ENCODE data around the gene MIAT. TPM values are rescaled to one million over a fixed set of nuclear protein-coding genes. Genes with fewer than 3 reads are reported as not detected.

MIAT gene
- total RNA-seq, 3 donors from 2014 or later (not counting 1 experiment from before 2014, with no cell fraction given) = 75.3 to 105 (median 76.3) TPM

GRCh38 chr22:26614322-26614721 is 43.1 kb upstream of the MIAT start:
- Histone ChIP-seq H3K27ac (ENCODE audit: low read length) (no peak overlapping the region), H3K4me3 (ENCODE audit: low read length) (no peak overlapping the region), H3K36me3 (ENCODE audit: control insufficient read depth, insufficient read depth, low read length) (no peaks in the 10 kb centered on the region), H3K27me3 (ENCODE audit: control insufficient read depth, insufficient read depth, low read length) (no peaks in the 10 kb centered on the region), H3K4me1 (ENCODE audit: control insufficient read depth, insufficient read depth, low read length) (peaks cover 52% of the 10 kb centered on the region), H3K9me3 (ENCODE audit: control insufficient read depth, insufficient read depth, low read length) (no peaks in the 10 kb centered on the region)
- 94% methylated on average over 14 of the region's 14 CpGs for WGBS (ENCODE audit: insufficient coverage)
- Mint-ChIP-seq H3K36me3 (no peaks in the 10 kb centered on the region), H3K27ac (no peak overlapping the region), H3K27me3 (ENCODE audit: low read depth in 2 of 2) (no peaks in the 10 kb centered on the region), H3K4me1 (peaks cover 49 to 73% of the 10 kb centered on the region in 2 donors), H3K9me3 (no peaks in the 10 kb centered on the region), H3K4me3 (no peak overlapping the region)
- ATAC-seq (no peak), DNase-seq (no peak)
- TF ChIP-seq, protein P1, sequence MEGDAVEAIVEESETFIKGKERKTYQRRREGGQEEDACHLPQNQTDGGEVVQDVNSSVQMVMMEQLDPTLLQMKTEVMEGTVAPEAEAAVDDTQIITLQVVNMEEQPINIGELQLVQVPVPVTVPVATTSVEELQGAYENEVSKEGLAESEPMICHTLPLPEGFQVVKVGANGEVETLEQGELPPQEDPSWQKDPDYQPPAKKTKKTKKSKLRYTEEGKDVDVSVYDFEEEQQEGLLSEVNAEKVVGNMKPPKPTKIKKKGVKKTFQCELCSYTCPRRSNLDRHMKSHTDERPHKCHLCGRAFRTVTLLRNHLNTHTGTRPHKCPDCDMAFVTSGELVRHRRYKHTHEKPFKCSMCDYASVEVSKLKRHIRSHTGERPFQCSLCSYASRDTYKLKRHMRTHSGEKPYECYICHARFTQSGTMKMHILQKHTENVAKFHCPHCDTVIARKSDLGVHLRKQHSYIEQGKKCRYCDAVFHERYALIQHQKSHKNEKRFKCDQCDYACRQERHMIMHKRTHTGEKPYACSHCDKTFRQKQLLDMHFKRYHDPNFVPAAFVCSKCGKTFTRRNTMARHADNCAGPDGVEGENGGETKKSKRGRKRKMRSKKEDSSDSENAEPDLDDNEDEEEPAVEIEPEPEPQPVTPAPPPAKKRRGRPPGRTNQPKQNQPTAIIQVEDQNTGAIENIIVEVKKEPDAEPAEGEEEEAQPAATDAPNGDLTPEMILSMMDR (IDR thresholded peaks at IDR 0.05) = no peak
- intact Hi-C loops (cut with micrococcal nuclease) = no loop called here

DNA sequence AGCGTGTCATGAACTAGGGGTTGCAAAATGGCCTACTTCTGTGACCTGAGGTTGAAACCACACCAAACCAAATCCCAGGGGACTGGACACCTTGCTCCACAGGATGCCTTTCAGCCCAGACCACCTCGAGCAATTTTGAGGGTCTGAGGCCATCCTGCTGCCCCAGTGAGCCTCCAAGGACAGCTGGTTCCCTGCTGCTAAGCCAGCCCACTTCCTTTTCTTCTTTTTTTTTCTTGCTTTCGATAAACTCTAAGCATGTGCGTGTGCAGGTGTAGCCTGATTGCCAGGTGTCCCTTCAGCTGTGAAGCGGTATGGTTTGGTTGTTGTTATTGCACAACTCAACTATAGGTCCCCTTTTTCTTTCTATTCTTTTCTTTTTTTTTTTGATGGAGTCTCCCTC is 42.2 kb upstream of the MIAT start:
- intact Hi-C loops (cut with micrococcal nuclease) = no loop called here
- peaks cover 41 to 65% of the 10 kb centered on the region in 2 donors for H3K4me1 Mint-ChIP-seq
- H3K4me1 ChIP-seq (ENCODE audit: control insufficient read depth, insufficient read depth, low read length) = peaks cover 48% of the 10 kb centered on the region
- no peaks in the 10 kb centered on the region for H3K36me3 ChIP-seq (ENCODE audit: control insufficient read depth, insufficient read depth, low read length)
- no peaks in the 10 kb centered on the region for H3K9me3 Mint-ChIP-seq
- H3K4me3 ChIP-seq (ENCODE audit: low read length) = no peak overlapping the region
- no peaks in the 10 kb centered on the region for H3K27me3 Mint-ChIP-seq (ENCODE audit: low read depth in 2 of 2)
- no peak overlapping the region for H3K27ac ChIP-seq (ENCODE audit: low read length)
- ATAC-seq = no peak
- no peak for DNase-seq
- no peaks in the 10 kb centered on the region for H3K36me3 Mint-ChIP-seq
- H3K4me3 Mint-ChIP-seq = no peak overlapping the region
- TF ChIP-seq, protein P1 (IDR thresholded peaks at IDR 0.05) = no peak
- H3K27ac Mint-ChIP-seq = no peak overlapping the region
- H3K9me3 ChIP-seq (ENCODE audit: control insufficient read depth, insufficient read depth, low read length) = no peaks in the 10 kb centered on the region
- WGBS (ENCODE audit: insufficient coverage) = 32% methylated on average over 2 of the region's 5 CpGs
- no peaks in the 10 kb centered on the region for H3K27me3 ChIP-seq (ENCODE audit: control insufficient read depth, insufficient read depth, low read length)

GRCh38 chr22:26615830-26616435 is 41.5 kb upstream of the MIAT start:
- Histone ChIP-seq H3K36me3 (ENCODE audit: control insufficient read depth, insufficient read depth, low read length) (no peaks in the 10 kb centered on the region), H3K27me3 (ENCODE audit: control insufficient read depth, insufficient read depth, low read length) (no peaks in the 10 kb centered on the region), H3K4me1 (ENCODE audit: control insufficient read depth, insufficient read depth, low read length) (peaks cover 41% of the 10 kb centered on the region), H3K9me3 (ENCODE audit: control insufficient read depth, insufficient read depth, low read length) (no peaks in the 10 kb centered on the region), H3K27ac (ENCODE audit: low read length) (no peak overlapping the region), H3K4me3 (ENCODE audit: low read length) (no peak overlapping the region)
- H3K36me3 Mint-ChIP-seq = no peaks in the 10 kb centered on the region
- ATAC-seq = no peak
- intact Hi-C loops (cut with micrococcal nuclease) = no loop called here
- peaks cover 34 to 57% of the 10 kb centered on the region in 2 donors for H3K4me1 Mint-ChIP-seq
- no peaks in the 10 kb centered on the region for H3K27me3 Mint-ChIP-seq (ENCODE audit: low read depth in 2 of 2)
- H3K9me3 Mint-ChIP-seq = no peaks in the 10 kb centered on the region
- no peak overlapping the region for H3K4me3 Mint-ChIP-seq
- TF ChIP-seq, protein P1 (IDR thresholded peaks at IDR 0.05) = no peak
- DNase-seq = no peak
- H3K27ac Mint-ChIP-seq = peak overlapping the region in 1 of 2 donors; percentile 11
- 92% methylated on average over 11 of the region's 11 CpGs for WGBS (ENCODE audit: insufficient coverage)

- 94% methylated on average over 2 of the region's 2 CpGs for WGBS (ENCODE audit: insufficient coverage)
- Mint-ChIP-seq H3K27me3 (ENCODE audit: low read depth in 2 of 2) (no peaks in the 10 kb centered on the region), H3K4me1 (peaks cover 34 to 56% of the 10 kb centered on the region in 2 donors), H3K9me3 (no peaks in the 10 kb centered on the region), H3K36me3 (no peaks in the 10 kb centered on the region), H3K27ac (peak overlapping the region in 1 of 2 donors; percentile 11), H3K4me3 (no peak overlapping the region)
- Histone ChIP-seq H3K36me3 (ENCODE audit: control insufficient read depth, insufficient read depth, low read length) (no peaks in the 10 kb centered on the region), H3K4me3 (ENCODE audit: low read length) (no peak overlapping the region), H3K27ac (ENCODE audit: low read length) (no peak overlapping the region), H3K27me3 (ENCODE audit: control insufficient read depth, insufficient read depth, low read length) (no peaks in the 10 kb centered on the region), H3K9me3 (ENCODE audit: control insufficient read depth, insufficient read depth, low read length) (no peaks in the 10 kb centered on the region), H3K4me1 (ENCODE audit: control insufficient read depth, insufficient read depth, low read length) (peaks cover 37% of the 10 kb centered on the region)
- TF ChIP-seq, protein P1 (IDR thresholded peaks at IDR 0.05) = no peak
- intact Hi-C loops (cut with micrococcal nuclease) = no loop called here
- no peak for ATAC-seq
- DNase-seq = no peak
Observed at GRCh38 chr22:26616650-26617049, 40.7 kb upstream of the MIAT start.
